ENCODE results near the gene TMSB15B.
"Not testable (repeated sequence)": the region's sequence is repeated elsewhere in the genome, so short reads cannot be mapped to it uniquely, and the experiment has no call there.

TMSB15B gene

GRCh38 chrX:103962411-103963278 lies at the start of gene TMSB15B:
Gene TMSB15B, plus strand, starts transcription at chrX:103962627.
- not testable (repeated sequence) for DNase-seq (ENCODE audit: low read depth); H3K4me3 ChIP-seq (ENCODE audit: low read length)

- no peak overlapping the region for H3K4me3 ChIP-seq (ENCODE audit: low read length)
- no peak for TF ChIP-seq CTCF (conservative IDR thresholded peaks at IDR 0.05; ENCODE audit: low read length)
- DNase-seq (ENCODE audit: low read depth), result peak; percentile 11
Measured at GRCh38 chrX:103913356-103914020, 48.9 kb upstream of the TMSB15B start.

- TF ChIP-seq CTCF (conservative IDR thresholded peaks at IDR 0.05; ENCODE audit: low read length), result peak; percentile 59
- peak overlapping the region; percentile 64 for H3K4me3 ChIP-seq (ENCODE audit: low read length)
- DNase-seq (ENCODE audit: low read depth), result peak; percentile 52
Measured at GRCh38 chrX:103918050-103918449, 44.4 kb upstream of the TMSB15B start.

- TF ChIP-seq CTCF (conservative IDR thresholded peaks at IDR 0.05; ENCODE audit: low read length), result no peak
- DNase-seq (ENCODE audit: low read depth), result peak; percentile 56
- peak overlapping the region; percentile 64 for H3K4me3 ChIP-seq (ENCODE audit: low read length)
Measured at GRCh38 chrX:103918571-103919269, 43.7 kb upstream of the TMSB15B start.

GRCh38 chrX:103919270-103919637 lies 43.2 kb upstream of the TMSB15B start:
- peak overlapping the region; percentile 64 for H3K4me3 ChIP-seq (ENCODE audit: low read length)
- TF ChIP-seq CTCF (conservative IDR thresholded peaks at IDR 0.05; ENCODE audit: low read length), result peak; percentile 47

GRCh38 chrX:103920515-103920914 lies 41.9 kb upstream of the TMSB15B start:
- H3K4me3 ChIP-seq (ENCODE audit: low read length); DNase-seq (ENCODE audit: low read depth): not testable (repeated sequence)

More at GRCh38 chrX:103919270-103919637, 43.2 kb upstream of the TMSB15B start:
- DNase-seq (ENCODE audit: low read depth), result peak; percentile 43

GRCh38 chrX:103927030-103927429 lies 35.4 kb upstream of the TMSB15B start:
- no peak for DNase-seq (ENCODE audit: low read depth)
- TF ChIP-seq CTCF (conservative IDR thresholded peaks at IDR 0.05; ENCODE audit: low read length), result no peak
- H3K4me3 ChIP-seq (ENCODE audit: low read length), result no peak overlapping the region
